Measurements from ENCODE around the gene CCDC78.

Gene CCDC78

DNA sequence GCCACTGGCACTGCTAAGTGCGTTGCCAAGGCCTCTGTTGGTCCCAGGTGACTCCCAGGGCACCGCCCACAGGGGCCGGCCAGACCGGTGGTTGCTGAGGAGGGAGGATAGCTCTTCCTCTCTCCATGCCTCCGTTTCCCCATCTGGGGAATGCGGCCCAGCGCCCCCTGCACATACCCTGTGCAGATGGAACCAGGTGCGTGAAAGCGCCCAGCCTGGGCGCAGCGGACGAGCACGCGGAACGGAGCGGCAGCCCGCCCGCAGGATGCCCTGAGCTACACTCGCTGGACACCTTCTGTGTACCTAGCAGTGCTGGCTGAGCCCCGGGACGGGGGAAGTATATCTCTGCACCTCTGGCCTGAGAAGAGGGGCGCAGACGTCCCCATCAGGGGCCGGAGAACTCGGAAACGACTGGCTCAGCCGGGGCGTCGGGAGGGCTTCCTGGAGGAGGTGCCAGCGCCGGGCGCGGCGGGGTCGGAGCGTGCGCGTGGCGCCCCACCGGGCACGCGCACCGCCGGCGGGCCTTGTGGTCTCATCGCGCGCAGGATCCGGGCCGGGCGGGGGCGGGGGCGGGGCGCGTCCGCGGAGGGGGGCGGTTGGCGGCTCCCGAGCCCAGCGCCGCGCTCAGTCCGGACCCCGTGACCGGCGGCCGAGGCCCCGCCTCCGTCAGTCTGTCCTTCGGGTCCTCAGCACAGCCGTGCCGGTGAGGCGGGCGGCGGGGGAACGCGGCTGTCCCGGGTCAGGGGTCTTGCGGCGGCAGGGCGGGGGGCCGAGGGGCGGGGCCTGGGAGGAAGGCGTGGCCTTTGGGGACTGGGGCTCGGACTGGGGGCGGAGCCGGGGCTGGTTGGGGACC lies at the start of gene CCDC78, which contains the start of gene HAGHL:
TSS of gene CCDC78 (minus strand) at position 6 of the 853 bp plus-strand sequence. CDS start 76 bp downstream, outside the sequence.
TSS of gene HAGHL (plus strand) at position 669 of the 853 bp plus-strand sequence. CDS start 404 bp downstream, outside the sequence.
- peak within 1 kb of the TSS; percentile 73 to 84 (median 82) for H3K9ac ChIP-seq
- H4K20me1 ChIP-seq, result peaks cover 42 to 82% (median 77%) of the 10 kb centered on the region in 11 experiments; a peak in 21 of 22 replicates
- peaks cover 16 to 27% (median 23%) of the 10 kb centered on the region in 11 experiments; a peak in 20 of 22 replicates for H3K36me3 ChIP-seq
- peak within 1 kb of the TSS; percentile 96 to 100 (median 100) for H3K4me2 ChIP-seq
- TF ChIP-seq Cebpa-rat (IDR thresholded peaks at IDR 0.05), result no peak
- peaks cover 26 to 80% (median 75%) of the 10 kb centered on the region in 10 experiments for H3K4me1 ChIP-seq
- no peaks in the 10 kb centered on the region for H3K9me3 ChIP-seq (replicated peaks in 1 of 11)
- peak within 1 kb of the TSS; percentile 67 to 78 (median 73) for H3K4me3 ChIP-seq
- H3K27ac ChIP-seq, result peak within 1 kb of the TSS; percentile 58 to 83 (median 74); a peak in 21 of 22 replicates
- H3K27me3 ChIP-seq, result peaks cover 0 to 42% (median 0%) of the 10 kb centered on the region in 11 experiments; a peak in 7 of 22 replicates

DNA sequence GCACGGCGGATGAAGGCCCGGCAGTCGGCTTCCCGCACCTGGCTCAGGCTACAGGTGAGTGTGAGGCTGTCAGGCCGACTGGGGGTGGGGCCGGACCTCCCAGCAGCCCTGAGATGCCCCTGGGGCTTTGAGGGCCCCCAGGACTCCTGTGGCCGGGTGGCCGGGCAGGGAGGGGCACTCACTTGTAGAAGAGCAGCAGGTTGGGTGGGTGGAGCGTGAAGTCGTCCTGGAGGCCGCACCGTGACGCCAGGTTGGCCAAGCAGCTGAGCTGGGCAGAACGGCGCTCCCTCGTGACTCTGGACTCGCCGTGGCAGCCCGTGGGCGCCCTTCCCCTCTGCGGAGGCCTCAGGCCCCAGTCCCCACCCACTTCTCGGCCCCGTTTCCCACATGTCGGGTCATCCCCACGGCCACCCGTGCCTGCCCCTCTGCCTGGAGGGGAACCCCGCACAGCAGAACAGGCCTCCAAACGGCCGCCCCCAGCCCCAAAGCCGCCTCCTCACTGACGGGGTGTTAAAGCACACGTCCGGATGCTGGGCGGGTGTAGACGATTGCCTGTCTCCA lies 49.1 kb upstream of the CCDC78 start:
- Histone ChIP-seq H3K27ac (no peak overlapping the region), H3K4me2 (no peak overlapping the region), H3K9ac (0 out of 22 replicates have a peak overlapping the region, but pooled peaks of 1 of the 11 experiments have one; percentile 5), H3K27me3 (peaks cover 0 to 12% (median 0%) of the 10 kb centered on the region in 11 experiments; a peak in 3 of 22 replicates), H3K4me3 (no peak overlapping the region), H3K36me3 (no peaks in the 10 kb centered on the region), H3K4me1 (peaks cover 15 to 42% (median 28%) of the 10 kb centered on the region in 10 experiments), H3K9me3 (replicated peaks in 1 of 11) (no peaks in the 10 kb centered on the region), H4K20me1 (peaks cover 0 to 8% (median 0%) of the 10 kb centered on the region in 11 experiments; a peak in 3 of 22 replicates)
- no peak for TF ChIP-seq Cebpa-rat (IDR thresholded peaks at IDR 0.05)

DNA sequence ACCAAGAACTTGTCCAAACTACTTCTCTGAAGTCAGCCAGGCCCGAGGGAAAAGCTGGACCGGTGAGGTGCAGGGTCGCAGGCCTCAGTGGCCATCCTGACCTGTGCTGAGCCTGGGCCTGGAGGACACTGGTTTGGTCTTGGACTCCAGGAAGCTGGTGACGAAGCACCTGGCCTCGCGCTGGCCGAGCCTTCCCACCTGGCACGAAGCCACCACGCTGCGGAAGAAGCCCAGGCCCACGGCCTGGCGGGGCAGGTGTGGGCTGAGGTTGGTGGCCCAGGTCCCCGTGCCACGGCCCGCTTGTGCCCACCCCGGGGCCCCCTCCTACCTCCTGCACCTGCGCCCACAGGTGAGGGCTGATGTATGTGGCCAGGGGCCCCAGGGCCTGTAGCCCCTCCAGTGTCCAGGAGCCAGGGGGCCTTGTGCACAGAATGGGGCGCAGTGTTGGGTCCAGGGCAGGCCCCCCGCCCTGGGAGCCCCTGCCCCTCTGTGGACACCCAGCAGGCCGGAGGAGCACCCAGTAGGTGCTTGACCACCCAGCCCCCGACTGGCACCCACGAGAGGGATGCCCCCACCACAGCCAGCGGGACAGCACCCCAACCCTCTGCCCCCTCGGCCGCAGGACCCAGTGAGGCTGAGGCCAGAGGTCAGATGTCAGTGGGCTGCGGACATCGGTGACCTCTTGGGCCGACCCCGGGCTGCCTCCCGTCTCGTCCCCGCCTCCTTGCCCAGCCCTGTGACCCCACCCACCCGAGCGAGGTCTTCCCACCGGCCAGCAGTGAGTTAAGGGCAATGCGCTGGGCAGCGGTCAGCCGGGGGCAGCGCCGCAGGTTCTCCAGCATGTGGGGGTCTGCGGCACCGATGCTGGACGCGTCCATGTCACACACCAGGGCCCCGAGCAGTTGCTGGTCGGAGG lies 48.1 kb upstream of the CCDC78 start:
- no peak overlapping the region for H3K4me3 ChIP-seq
- peaks cover 0 to 8% (median 0%) of the 10 kb centered on the region in 11 experiments; a peak in 2 of 22 replicates for H4K20me1 ChIP-seq
- H3K4me2 ChIP-seq, result no peak overlapping the region
- H3K27me3 ChIP-seq, result peaks cover 0 to 12% (median 0%) of the 10 kb centered on the region in 11 experiments; a peak in 3 of 22 replicates
- no peaks in the 10 kb centered on the region for H3K9me3 ChIP-seq (replicated peaks in 1 of 11)
- no peak for TF ChIP-seq Cebpa-rat (IDR thresholded peaks at IDR 0.05)
- peaks cover 15 to 40% (median 27%) of the 10 kb centered on the region in 10 experiments for H3K4me1 ChIP-seq
- no peak overlapping the region for H3K9ac ChIP-seq
- H3K36me3 ChIP-seq, result no peaks in the 10 kb centered on the region
- H3K27ac ChIP-seq, result no peak overlapping the region

DNA sequence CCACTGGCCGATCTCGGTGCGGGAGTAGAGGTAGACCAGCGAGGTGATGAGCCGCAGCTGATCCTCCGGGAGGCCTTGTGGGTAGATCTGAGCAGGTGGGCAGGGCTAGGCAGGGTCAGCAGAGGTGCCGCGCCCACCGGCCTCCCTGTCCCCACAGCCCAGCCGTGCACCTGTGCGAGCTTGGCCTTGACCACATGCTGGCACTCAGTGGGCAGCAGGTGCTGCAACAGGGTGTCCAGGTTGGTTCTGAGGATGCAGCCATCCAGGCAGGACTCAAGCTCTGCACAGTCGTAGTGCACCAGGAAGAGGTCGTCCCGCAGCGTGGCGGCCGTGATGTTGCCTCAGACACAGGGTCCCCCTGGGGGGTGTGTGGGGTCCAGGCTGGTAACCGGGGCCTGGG lies 46.7 kb upstream of the CCDC78 start:
- H4K20me1 ChIP-seq, result no peaks in the 10 kb centered on the region; a peak in 1 of 22 replicates
- peaks cover 9 to 27% (median 17%) of the 10 kb centered on the region in 10 experiments for H3K4me1 ChIP-seq
- no peak for TF ChIP-seq Cebpa-rat (IDR thresholded peaks at IDR 0.05)
- no peak overlapping the region for H3K4me2 ChIP-seq
- no peak overlapping the region for H3K27ac ChIP-seq
- H3K27me3 ChIP-seq, result peaks cover 0 to 7% (median 0%) of the 10 kb centered on the region in 11 experiments; a peak in 3 of 22 replicates
- no peak overlapping the region for H3K9ac ChIP-seq
- H3K36me3 ChIP-seq, result no peaks in the 10 kb centered on the region
- no peak overlapping the region for H3K4me3 ChIP-seq
- H3K9me3 ChIP-seq (replicated peaks in 1 of 11), result no peaks in the 10 kb centered on the region

DNA sequence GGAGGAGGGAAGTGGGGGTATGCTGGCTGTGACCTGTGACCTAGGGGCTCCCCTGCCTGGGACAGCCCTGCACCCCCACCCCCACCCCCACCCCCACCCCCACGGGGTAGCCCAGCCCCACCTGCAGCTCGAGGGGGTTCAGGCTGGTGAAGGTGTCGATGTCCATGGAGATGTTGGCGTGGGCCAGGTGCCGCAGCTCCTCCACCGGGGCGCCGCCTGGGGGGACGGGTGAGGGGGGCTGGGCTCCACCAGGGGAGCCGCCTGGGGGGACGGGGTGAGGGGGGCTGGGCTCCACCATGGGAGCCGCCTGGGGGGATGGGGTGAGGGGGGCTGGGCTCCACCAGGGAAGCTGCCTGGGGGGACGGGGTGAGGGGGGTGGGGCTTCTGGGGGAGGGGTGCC lies 44.2 kb upstream of the CCDC78 start:
- no peaks in the 10 kb centered on the region for H3K27me3 ChIP-seq

DNA sequence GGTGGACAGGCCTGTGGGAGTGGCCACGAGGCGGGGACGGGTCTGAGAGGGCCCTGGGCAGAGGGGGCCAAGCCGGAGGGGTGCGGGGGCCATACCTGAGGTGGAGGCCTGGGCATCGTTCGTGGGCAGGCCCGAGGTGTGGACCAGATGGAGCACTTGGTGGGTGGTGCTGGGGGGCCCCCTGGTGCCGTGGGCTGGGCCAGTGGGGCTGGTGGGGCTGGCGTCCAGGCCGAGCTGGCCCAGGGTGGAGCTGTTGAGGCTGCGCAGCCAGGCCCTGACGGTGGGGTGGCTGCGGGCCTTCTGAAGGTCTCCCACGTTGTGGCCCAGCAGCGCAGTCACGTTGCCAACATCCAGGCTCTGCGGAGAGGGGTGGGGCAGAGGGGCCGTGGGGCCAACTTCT lies 43.7 kb upstream of the CCDC78 start:
- no peaks in the 10 kb centered on the region for H3K36me3 ChIP-seq
- no peak overlapping the region for H3K27ac ChIP-seq
- no peak overlapping the region for H3K4me3 ChIP-seq
- H3K4me1 ChIP-seq, result no peaks in the 10 kb centered on the region
- H3K27me3 ChIP-seq, result no peaks in the 10 kb centered on the region
- H3K4me2 ChIP-seq, result no peak overlapping the region
- no peak overlapping the region for H3K9ac ChIP-seq
- TF ChIP-seq Cebpa-rat (IDR thresholded peaks at IDR 0.05), result no peak
- no peaks in the 10 kb centered on the region; a peak in 2 of 22 replicates for H4K20me1 ChIP-seq
- H3K9me3 ChIP-seq (replicated peaks in 1 of 11), result no peaks in the 10 kb centered on the region

More for the DNA sequence above, 44.2 kb upstream of the CCDC78 start:
- Histone ChIP-seq H3K9ac (no peak overlapping the region), H3K4me2 (no peak overlapping the region), H4K20me1 (no peaks in the 10 kb centered on the region; a peak in 2 of 22 replicates), H3K4me1 (peaks cover 0 to 2% (median 0%) of the 10 kb centered on the region in 10 experiments; a peak in 2 of 20 replicates), H3K4me3 (no peak overlapping the region), H3K36me3 (no peaks in the 10 kb centered on the region), H3K9me3 (replicated peaks in 1 of 11) (no peaks in the 10 kb centered on the region), H3K27ac (no peak overlapping the region)
- no peak for TF ChIP-seq Cebpa-rat (IDR thresholded peaks at IDR 0.05)

DNA sequence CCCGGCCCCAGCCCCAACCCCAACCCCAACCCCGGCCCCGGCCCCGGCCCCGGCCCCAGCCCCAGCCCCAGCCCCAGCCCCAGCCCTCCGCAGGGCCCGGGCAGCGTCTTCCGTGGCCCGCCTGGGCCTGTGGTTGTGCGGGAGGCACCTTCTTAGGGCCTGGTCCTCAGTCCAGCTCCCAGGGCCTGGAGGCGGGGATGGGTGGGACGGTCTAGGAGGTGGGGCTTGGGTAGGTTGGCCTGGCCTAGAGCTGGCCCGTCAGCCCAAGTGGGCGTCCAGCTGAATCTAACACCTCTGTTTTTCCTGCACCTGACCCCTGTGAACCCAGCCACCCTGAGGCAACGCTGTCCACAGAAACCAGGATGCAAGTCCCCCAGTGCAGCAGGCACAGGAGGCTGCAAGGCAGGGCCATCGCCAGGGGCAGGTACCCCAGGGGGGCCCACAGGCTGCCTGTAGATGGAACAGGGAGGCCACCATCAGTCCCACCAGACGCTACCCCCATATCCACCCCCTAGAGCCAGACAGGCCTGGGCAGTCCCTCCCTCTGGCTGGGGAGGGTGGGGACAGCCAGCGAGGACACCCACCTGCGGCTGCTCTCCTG lies 43.0 kb upstream of the CCDC78 start:
- H3K4me1 ChIP-seq, result no peaks in the 10 kb centered on the region
- no peaks in the 10 kb centered on the region for H3K9me3 ChIP-seq (replicated peaks in 1 of 11)
- no peak overlapping the region for H3K4me3 ChIP-seq
- H3K27ac ChIP-seq, result no peak overlapping the region
- H4K20me1 ChIP-seq, result no peaks in the 10 kb centered on the region; a peak in 2 of 22 replicates
- H3K27me3 ChIP-seq, result no peaks in the 10 kb centered on the region
- no peaks in the 10 kb centered on the region for H3K36me3 ChIP-seq
- no peak for TF ChIP-seq Cebpa-rat (IDR thresholded peaks at IDR 0.05)
- no peak overlapping the region for H3K9ac ChIP-seq
- no peak overlapping the region for H3K4me2 ChIP-seq

DNA sequence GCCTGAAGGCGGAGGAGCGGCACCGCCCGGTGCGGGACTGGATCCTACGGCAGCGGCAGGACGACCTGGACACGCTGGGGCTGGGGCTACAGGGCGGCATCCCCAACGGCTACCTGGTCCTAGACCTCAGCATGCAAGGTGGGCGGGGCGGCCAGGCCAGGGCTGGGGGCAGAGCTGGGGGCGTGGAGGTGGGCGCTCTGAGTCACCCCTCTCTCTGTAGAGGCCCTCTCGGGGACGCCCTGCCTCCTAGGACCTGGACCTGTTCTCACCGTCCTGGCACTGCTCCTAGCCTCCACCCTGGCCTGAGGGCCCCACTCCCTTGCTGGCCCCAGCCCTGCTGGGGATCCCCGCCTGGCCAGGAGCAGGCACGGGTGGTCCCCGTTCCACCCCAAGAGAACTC lies 42.2 kb upstream of the CCDC78 start:
- no peak for TF ChIP-seq Cebpa-rat (IDR thresholded peaks at IDR 0.05)
- no peaks in the 10 kb centered on the region for H3K36me3 ChIP-seq
- H3K4me2 ChIP-seq, result no peak overlapping the region
- H4K20me1 ChIP-seq, result no peaks in the 10 kb centered on the region; a peak in 2 of 22 replicates
- H3K9ac ChIP-seq, result no peak overlapping the region
- H3K4me1 ChIP-seq, result no peaks in the 10 kb centered on the region
- H3K27ac ChIP-seq, result no peak overlapping the region
- no peak overlapping the region for H3K4me3 ChIP-seq
- no peaks in the 10 kb centered on the region for H3K9me3 ChIP-seq (replicated peaks in 1 of 11)
- no peaks in the 10 kb centered on the region for H3K27me3 ChIP-seq
